ENCODE data around the gene MEP1A. TPM values are rescaled to one million over a fixed set of nuclear protein-coding genes. Genes with fewer than 3 reads are reported as not detected.
"Not testable (repeated sequence)": the region's sequence is repeated elsewhere in the genome, so short reads cannot be mapped to it uniquely, and the experiment has no call there.

MEP1A gene
- polyA plus RNA-seq, 6 donors from 2014 or later: not detected

- not testable (repeated sequence) for H3K4me3 Mint-ChIP-seq
These were observed 62.8 kb downstream of the MEP1A start for GRCh38 chr6:46855966-46856365.

GRCh38 chr6:46862381-46862780, 69.2 kb downstream of the MEP1A start:
- DNase-seq (no peak), ATAC-seq (ENCODE audit: low read depth in 2 of 2) (no peak)
- H3K36me3 Mint-ChIP-seq: no peaks in the 10 kb centered on the region
- H3K9me3 Mint-ChIP-seq: peaks cover 0 to 4% (median 0%) of the 10 kb centered on the region in 7 donors
- no peaks in the 10 kb centered on the region for H3K4me1 Mint-ChIP-seq
- H3K27me3 Mint-ChIP-seq: peaks cover 6 to 12% (median 11%) of the 10 kb centered on the region in 3 donors
- no peak overlapping the region for H3K27ac Mint-ChIP-seq
- no peak overlapping the region for H3K4me3 Mint-ChIP-seq

More at GRCh38 chr6:46855966-46856365, 62.8 kb downstream of the MEP1A start:
- H3K27ac Mint-ChIP-seq; ATAC-seq (ENCODE audit: low read depth in 2 of 2); H3K9me3 Mint-ChIP-seq; DNase-seq; H3K27me3 Mint-ChIP-seq; H3K36me3 Mint-ChIP-seq; H3K4me1 Mint-ChIP-seq: not testable (repeated sequence)

GRCh38 chr6:46863791-46864190, 70.6 kb downstream of the MEP1A start:
- Mint-ChIP-seq H3K4me3 (no peak overlapping the region), H3K27me3 (peaks cover 6 to 12% (median 11%) of the 10 kb centered on the region in 3 donors), H3K27ac (no peak overlapping the region), H3K4me1 (no peaks in the 10 kb centered on the region), H3K9me3 (peaks cover 0 to 4% (median 0%) of the 10 kb centered on the region in 7 donors), H3K36me3 (no peaks in the 10 kb centered on the region)
- no peak for ATAC-seq (ENCODE audit: low read depth in 2 of 2)
- no peak for DNase-seq

- ATAC-seq (ENCODE audit: low read depth in 2 of 2) (no peak), DNase-seq (no peak)
- Mint-ChIP-seq H3K36me3 (no peaks in the 10 kb centered on the region), H3K9me3 (peaks cover 0 to under 1% (median 0%) of the 10 kb centered on the region in 7 donors), H3K4me3 (no peak overlapping the region), H3K4me1 (no peaks in the 10 kb centered on the region), H3K27ac (no peak overlapping the region), H3K27me3 (peaks cover 6 to 12% (median 11%) of the 10 kb centered on the region in 3 donors)
These were observed 72.0 kb downstream of the MEP1A start for GRCh38 chr6:46865221-46865620.

DNA sequence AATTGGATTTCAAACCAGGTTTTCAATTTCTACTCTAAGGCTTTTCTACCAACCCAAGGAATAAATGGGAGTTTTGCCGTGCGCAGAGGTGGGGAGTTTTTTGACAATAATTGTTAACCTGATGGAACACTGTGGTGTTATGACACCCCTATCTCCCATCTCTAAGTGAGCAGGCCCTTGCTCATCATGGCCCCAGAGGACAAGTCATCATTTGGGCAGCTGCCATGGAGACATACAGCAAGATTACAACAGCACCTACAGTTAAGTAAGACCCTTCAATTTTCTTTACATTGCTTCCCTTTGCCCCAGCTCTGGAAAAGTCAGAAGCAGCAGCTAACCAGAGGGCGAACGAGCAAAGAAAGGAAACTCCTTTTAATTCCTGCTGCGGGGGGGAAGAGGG, 74.2 kb downstream of the MEP1A start:
- ATAC-seq (ENCODE audit: low read depth in 2 of 2) (no peak), DNase-seq (no peak)
- Mint-ChIP-seq H3K36me3 (no peaks in the 10 kb centered on the region), H3K27ac (no peak overlapping the region), H3K4me3 (no peak overlapping the region), H3K9me3 (no peaks in the 10 kb centered on the region), H3K4me1 (no peaks in the 10 kb centered on the region), H3K27me3 (peaks cover 6 to 20% (median 16%) of the 10 kb centered on the region in 3 donors)

- DNase-seq: no peak
- H3K27me3 Mint-ChIP-seq: peaks cover 0 to 15% (median 2%) of the 10 kb centered on the region in 3 donors
- no peaks in the 10 kb centered on the region for H3K36me3 Mint-ChIP-seq
- ATAC-seq (ENCODE audit: low read depth in 2 of 2): no peak
- H3K27ac Mint-ChIP-seq: no peak overlapping the region
- no peak overlapping the region for H3K4me3 Mint-ChIP-seq
- H3K4me1 Mint-ChIP-seq: no peaks in the 10 kb centered on the region
- no peaks in the 10 kb centered on the region for H3K9me3 Mint-ChIP-seq
These were observed 82.9 kb downstream of the MEP1A start for GRCh38 chr6:46876126-46876525.

- Mint-ChIP-seq H3K27me3 (peaks cover 0 to 16% (median 7%) of the 10 kb centered on the region in 3 donors), H3K4me3 (no peak overlapping the region), H3K27ac (peak overlapping the region in 1 of 6 donors; percentile 62), H3K4me1 (no peaks in the 10 kb centered on the region), H3K9me3 (no peaks in the 10 kb centered on the region), H3K36me3 (no peaks in the 10 kb centered on the region)
- DNase-seq: no peak
- no peak for ATAC-seq (ENCODE audit: low read depth in 2 of 2)
These were observed 85.8 kb downstream of the MEP1A start for GRCh38 chr6:46879003-46879402.

GRCh38 chr6:46882645-46883044, 89.5 kb downstream of the MEP1A start:
- no peak for DNase-seq
- no peak for ATAC-seq (ENCODE audit: low read depth in 2 of 2)
- H3K4me3 Mint-ChIP-seq: no peak overlapping the region
- H3K4me1 Mint-ChIP-seq: no peaks in the 10 kb centered on the region
- H3K27ac Mint-ChIP-seq: no peak overlapping the region
- peaks cover 0 to 3% (median 0%) of the 10 kb centered on the region in 7 donors for H3K9me3 Mint-ChIP-seq
- no peaks in the 10 kb centered on the region for H3K36me3 Mint-ChIP-seq
- peaks cover 0 to 16% (median 7%) of the 10 kb centered on the region in 3 donors for H3K27me3 Mint-ChIP-seq

DNA sequence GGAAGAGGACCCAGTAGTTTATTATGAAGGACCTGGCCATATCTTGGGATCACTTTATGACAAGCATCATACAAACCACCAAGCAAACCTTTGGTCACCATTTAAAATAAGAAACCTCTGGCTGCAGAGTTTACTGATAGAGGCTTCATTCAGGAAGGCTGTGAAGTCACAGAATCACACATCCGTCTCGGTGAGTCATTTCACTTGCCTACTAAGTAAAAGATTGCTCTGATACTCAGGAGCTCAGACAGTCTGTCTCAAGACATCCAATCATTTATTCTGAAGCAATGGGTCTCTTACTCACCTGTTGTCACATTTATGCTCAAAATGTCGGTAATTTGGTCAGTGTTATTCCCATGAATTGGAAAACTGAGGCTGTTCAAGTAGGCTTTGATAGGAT, 94.8 kb downstream of the MEP1A start:
- no peak overlapping the region for H3K4me3 Mint-ChIP-seq
- no peak overlapping the region for H3K27ac Mint-ChIP-seq
- ATAC-seq (ENCODE audit: low read depth in 2 of 2) (no peak), DNase-seq (no peak)
- no peaks in the 10 kb centered on the region for H3K36me3 Mint-ChIP-seq
- peaks cover 0 to 3% (median 0%) of the 10 kb centered on the region in 3 donors for H3K27me3 Mint-ChIP-seq
- peaks cover 0 to 3% (median 0%) of the 10 kb centered on the region in 7 donors for H3K9me3 Mint-ChIP-seq
- H3K4me1 Mint-ChIP-seq: no peaks in the 10 kb centered on the region

DNA sequence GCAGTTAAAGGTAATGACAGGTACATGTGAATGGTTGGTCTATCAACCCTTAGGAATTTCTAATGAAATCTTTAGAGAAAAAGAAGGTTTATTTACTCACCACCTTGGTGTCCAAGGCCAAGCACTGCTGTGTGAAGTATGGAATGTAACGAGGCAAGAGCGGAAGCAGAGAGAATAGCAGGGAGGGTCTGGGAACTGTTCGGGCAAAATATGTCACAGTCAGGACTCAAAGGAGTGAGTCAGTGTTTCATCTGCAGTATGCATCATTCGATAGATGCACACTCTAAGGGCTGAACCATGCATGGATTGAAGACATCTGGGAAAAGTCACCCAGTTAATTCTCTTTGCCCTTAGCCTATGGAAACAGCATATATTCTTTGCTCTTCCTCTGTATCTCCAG, 95.4 kb downstream of the MEP1A start:
- Mint-ChIP-seq H3K9me3 (peaks cover 0 to 3% (median 0%) of the 10 kb centered on the region in 7 donors), H3K4me3 (no peak overlapping the region), H3K27me3 (peaks cover 0 to 5% (median 0%) of the 10 kb centered on the region in 3 donors), H3K4me1 (no peaks in the 10 kb centered on the region), H3K27ac (no peak overlapping the region), H3K36me3 (no peaks in the 10 kb centered on the region)
- DNase-seq: no peak
- ATAC-seq (ENCODE audit: low read depth in 2 of 2): no peak

Other genes starting within 250 kb of the MEP1A start
- not detected for gene CYP39A1, start 140.6 kb upstream of the MEP1A start, polyA plus RNA-seq (ENCODE audit: low read depth in 6 of 6)
- gene SLC25A27, start 140.4 kb upstream of the MEP1A start, polyA plus RNA-seq (ENCODE audit: low read depth in 6 of 6): not detected
- gene TDRD6, start 105.5 kb upstream of the MEP1A start, polyA plus RNA-seq (ENCODE audit: low read depth in 6 of 6): not detected
- under 1 TPM in 3 of 6 donors, not detected in 3; 0.14 to 0.86 (median 0.27) TPM for gene PLA2G7, start 58.0 kb upstream of the MEP1A start, polyA plus RNA-seq (ENCODE audit: low read depth in 6 of 6)
- gene ANKRD66, start 46.5 kb upstream of the MEP1A start, polyA plus RNA-seq (ENCODE audit: low read depth in 6 of 6): not detected
- gene ADGRF5, start 128.5 kb downstream of the MEP1A start, polyA plus RNA-seq (ENCODE audit: low read depth in 6 of 6): not detected
- not detected for gene ADGRF1, start 248.9 kb downstream of the MEP1A start, polyA plus RNA-seq (ENCODE audit: low read depth in 6 of 6)

Measured in naive B cell (primary cell).